Activated T-helper 1 cell treated with anti-CD3 and anti-CD28 coated beads, Interleukin-2, amount 50 U/mL, for 16 hours (primary cell): ENCODE results near the gene SLC16A5.

Experiments
- DNase-seq, 2 donors: peaks; one replicate each; pipeline ENCODE4 v3.0.0-alpha.2; 2020; ENCODE audit warnings: low read depth in 1 of 2, low spot score in 1 of 2

Gene SLC16A5

GRCh38 chr17:75084039-75084660 lies 3.6 kb upstream of the SLC16A5 start:
- no peak for DNase-seq

GRCh38 chr17:75086496-75087181 lies 1.1 kb upstream of the SLC16A5 start:
- DNase-seq = no peak

GRCh38 chr17:75087182-75087557 lies 584 bp upstream of the SLC16A5 start:
- no peak for DNase-seq

GRCh38 chr17:75088465-75089417 lies 987 bp downstream of the SLC16A5 start:
- DNase-seq = no peak

- no peak for DNase-seq
Measured at GRCh38 chr17:75090871-75091854, 3.4 kb downstream of the SLC16A5 start.

DNA sequence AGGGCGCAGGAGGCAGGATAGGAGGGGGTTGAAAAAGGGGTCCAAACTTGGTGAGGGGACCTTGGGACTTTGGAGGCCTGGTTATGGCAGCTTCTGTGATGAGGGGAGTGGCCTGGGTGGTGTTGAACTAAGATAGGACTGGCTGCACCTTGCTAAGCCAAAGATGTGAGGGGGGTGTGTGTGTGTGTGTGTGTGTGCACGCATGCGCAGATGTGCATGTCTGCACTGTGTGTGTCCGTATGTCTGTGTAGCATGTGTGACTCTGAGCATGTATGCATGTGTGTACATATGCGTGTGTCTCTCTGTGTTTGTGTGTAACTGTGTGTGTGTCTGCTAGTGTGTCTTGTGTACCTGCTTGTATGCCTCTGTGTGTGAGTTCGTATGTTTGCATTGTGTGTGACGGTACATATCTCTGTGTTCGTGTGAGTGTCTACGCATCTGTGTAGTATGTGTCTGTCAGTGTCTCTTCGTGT lies 4.1 kb downstream of the SLC16A5 start:
- no peak for DNase-seq

- no peak for DNase-seq
Measured at GRCh38 chr17:75093548-75094158, 5.9 kb downstream of the SLC16A5 start.

- DNase-seq = no peak
Measured at GRCh38 chr17:75094871-75095399, 7.2 kb downstream of the SLC16A5 start.

DNA sequence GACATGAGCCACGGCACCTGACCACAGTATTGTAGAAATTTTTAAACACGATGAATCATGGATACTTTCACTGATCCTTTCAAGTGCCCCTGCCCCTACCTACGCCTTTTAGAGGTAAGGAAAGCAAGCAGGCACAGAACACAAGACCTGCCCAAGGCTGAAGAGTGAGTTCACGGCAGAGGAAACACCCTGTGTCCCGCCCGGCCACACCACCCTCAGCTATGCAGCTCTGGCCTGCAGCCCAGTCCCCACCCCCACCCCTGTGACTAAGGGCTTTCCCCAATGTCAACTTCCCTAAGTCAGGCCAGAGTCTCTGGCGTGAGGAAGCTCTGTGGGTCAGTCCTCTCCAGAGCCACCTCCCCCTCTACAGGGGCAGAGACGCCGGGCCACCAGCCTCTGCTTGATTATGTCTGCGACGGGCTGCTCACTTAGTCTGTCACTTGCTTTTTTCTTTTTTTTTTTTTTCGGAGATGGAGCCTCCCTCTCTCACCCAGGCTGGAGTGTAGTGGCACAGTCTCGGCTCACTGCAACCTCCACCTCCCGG lies 8.4 kb downstream of the SLC16A5 start:
- DNase-seq = no peak

GRCh38 chr17:75097865-75098264 lies 10.1 kb downstream of the SLC16A5 start:
- DNase-seq = no peak

DNA sequence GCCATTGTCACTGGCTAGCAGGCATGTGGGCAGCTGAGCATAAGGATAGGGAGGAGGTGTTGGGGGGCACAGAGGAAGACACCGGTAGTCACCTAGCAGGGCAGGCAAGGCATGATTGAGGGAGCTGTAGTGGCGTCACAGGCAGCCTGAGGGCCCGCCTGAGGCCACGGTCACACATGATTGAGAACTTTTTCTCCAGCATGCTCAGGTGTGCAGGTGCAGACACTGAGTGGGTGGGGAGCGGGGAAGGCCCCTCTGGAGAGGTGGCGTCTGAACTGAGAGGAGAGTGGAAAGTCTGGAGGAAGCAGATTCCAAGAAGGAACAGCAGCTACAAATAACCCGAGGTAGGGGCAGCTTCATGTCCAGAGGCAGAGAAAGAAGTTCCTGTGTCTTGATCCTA lies 11.1 kb downstream of the SLC16A5 start:
- no peak for DNase-seq

GRCh38 chr17:75099881-75100595 lies 12.3 kb downstream of the SLC16A5 start:
- DNase-seq = no peak

GRCh38 chr17:75102385-75102821 lies 14.6 kb downstream of the SLC16A5 start:
- DNase-seq = no peak

GRCh38 chr17:75103601-75104554 lies 16.1 kb downstream of the SLC16A5 start:
- DNase-seq = no peak

GRCh38 chr17:75105126-75106080 lies 17.6 kb downstream of the SLC16A5 start:
- no peak for DNase-seq

- DNase-seq = no peak
Measured at GRCh38 chr17:75108193-75108592, 20.4 kb downstream of the SLC16A5 start.

GRCh38 chr17:75109046-75109406 lies 21.3 kb downstream of the SLC16A5 start:
- DNase-seq = no peak
